ENCODE results near the gene GRK5.

Gene GRK5

DNA sequence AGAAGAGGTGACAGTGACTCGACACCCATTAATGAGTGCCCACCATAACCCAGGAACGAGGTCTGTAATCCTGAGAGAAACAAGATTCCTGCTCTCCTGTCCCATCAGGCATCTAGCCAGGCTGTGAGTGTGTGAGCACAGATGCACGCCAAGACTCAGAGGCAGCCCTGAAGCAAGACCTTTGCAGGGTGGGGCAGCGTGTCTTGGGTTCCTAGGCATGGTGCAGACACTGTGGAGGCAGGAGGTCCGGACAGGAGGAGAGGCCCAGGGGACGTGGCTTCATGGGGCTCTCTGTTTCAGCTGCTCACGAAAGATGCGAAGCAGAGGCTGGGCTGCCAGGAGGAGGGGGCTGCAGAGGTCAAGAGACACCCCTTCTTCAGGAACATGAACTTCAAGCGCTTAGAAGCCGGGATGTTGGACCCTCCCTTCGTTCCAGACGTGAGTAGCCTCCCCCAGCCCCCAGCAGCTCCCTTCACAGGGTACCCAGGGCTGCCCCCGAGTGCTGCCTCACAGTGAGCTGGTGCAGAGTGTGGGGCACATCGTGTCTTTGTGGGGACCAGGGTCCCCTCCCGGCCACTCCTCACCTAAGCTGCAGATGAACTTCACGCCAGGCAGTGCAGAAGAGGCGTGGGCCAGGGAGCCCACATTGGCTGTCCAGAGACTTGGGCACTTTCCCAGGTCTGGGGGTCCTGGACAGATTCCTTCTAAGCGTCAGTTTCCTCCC, 240.6 kb downstream of the GRK5 start:
- Histone ChIP-seq H3K4me3 (no peak overlapping the region), H3K9me3 (ENCODE audit: low read depth, low read length) (no peaks in the 10 kb centered on the region), H3K27ac (no peak overlapping the region), H3K9ac (ENCODE audit: insufficient read length) (no peak overlapping the region), H3K36me3 (ENCODE audit: insufficient read depth, low read length) (no peaks in the 10 kb centered on the region)
- TF ChIP-seq POLR2AphosphoS5 (IDR thresholded peaks at IDR 0.05; ENCODE audit: borderline replicate concordance, low read depth, low read length) (no peak), EZH2 (IDR thresholded peaks at IDR 0.05) (no peak), FOXP2 (optimal IDR thresholded peaks at IDR 0.05; ENCODE audit: control extremely low read depth, extremely low read length, insufficient read depth) (no peak)
- no peak for DNase-seq (ENCODE audit: low read depth, low spot score)

- H3K27ac ChIP-seq = no peak overlapping the region
- no peaks in the 10 kb centered on the region for H3K9me3 ChIP-seq (ENCODE audit: low read depth, low read length)
- no peak overlapping the region for H3K4me3 ChIP-seq
- H3K36me3 ChIP-seq (ENCODE audit: insufficient read depth, low read length) = no peaks in the 10 kb centered on the region
- no peak overlapping the region for H3K9ac ChIP-seq (ENCODE audit: insufficient read length)
- DNase-seq (ENCODE audit: low read depth, low spot score) = no peak
- TF ChIP-seq EZH2 (IDR thresholded peaks at IDR 0.05) (no peak), FOXP2 (optimal IDR thresholded peaks at IDR 0.05; ENCODE audit: control extremely low read depth, extremely low read length, insufficient read depth) (no peak), POLR2AphosphoS5 (IDR thresholded peaks at IDR 0.05; ENCODE audit: borderline replicate concordance, low read depth, low read length) (no peak)
Measured at GRCh38 chr10:119448628-119449584, 241.5 kb downstream of the GRK5 start.

GRCh38 chr10:119449760-119450461, 242.5 kb downstream of the GRK5 start:
- Histone ChIP-seq H3K9ac (ENCODE audit: insufficient read length) (no peak overlapping the region), H3K9me3 (ENCODE audit: low read depth, low read length) (no peaks in the 10 kb centered on the region), H3K4me3 (no peak overlapping the region), H3K27ac (no peak overlapping the region), H3K36me3 (ENCODE audit: insufficient read depth, low read length) (no peaks in the 10 kb centered on the region)
- DNase-seq (ENCODE audit: low read depth, low spot score) = no peak
- TF ChIP-seq EZH2 (IDR thresholded peaks at IDR 0.05) (no peak), POLR2AphosphoS5 (IDR thresholded peaks at IDR 0.05; ENCODE audit: borderline replicate concordance, low read depth, low read length) (no peak), FOXP2 (optimal IDR thresholded peaks at IDR 0.05; ENCODE audit: control extremely low read depth, extremely low read length, insufficient read depth) (no peak)

DNA sequence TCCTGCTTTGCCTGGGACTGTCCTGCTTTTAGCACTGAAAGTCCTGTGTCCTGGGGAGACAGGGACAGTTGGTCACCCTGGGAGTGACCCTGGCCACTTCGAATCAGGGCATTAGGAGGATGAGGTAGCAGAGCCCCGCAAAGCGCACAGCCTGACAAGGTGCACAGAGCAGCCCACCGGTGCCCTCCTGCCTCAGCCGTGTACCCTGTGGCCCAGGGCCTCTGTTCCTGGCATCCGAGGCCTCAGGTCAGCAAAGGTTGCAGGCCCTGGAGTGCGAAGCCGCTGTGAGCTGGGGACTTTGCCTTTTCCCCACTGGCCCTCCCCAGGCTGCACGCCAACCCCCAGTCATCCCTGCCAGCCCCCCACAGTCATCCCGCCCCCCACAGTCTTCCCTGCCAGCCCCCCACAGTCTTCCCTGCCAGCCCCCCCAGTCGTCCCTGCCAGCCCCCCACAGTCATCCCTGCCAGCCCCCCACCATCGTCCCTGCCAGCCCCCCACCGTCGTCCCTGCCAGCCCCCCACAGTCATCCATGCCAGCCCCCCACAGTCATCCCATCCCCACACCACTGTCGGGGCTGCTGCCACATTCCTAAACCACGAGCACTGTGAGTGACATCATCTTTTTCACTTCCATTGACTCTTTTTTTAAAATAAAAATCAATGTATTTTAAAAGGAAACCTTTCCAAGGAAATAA, 243.4 kb downstream of the GRK5 start:
- no peak overlapping the region for H3K27ac ChIP-seq
- TF ChIP-seq EZH2 (IDR thresholded peaks at IDR 0.05) (no peak), POLR2AphosphoS5 (IDR thresholded peaks at IDR 0.05; ENCODE audit: borderline replicate concordance, low read depth, low read length) (no peak), FOXP2 (optimal IDR thresholded peaks at IDR 0.05; ENCODE audit: control extremely low read depth, extremely low read length, insufficient read depth) (no peak)
- no peaks in the 10 kb centered on the region for H3K9me3 ChIP-seq (ENCODE audit: low read depth, low read length)
- H3K36me3 ChIP-seq (ENCODE audit: insufficient read depth, low read length) = no peaks in the 10 kb centered on the region
- no peak overlapping the region for H3K9ac ChIP-seq (ENCODE audit: insufficient read length)
- H3K4me3 ChIP-seq = no peak overlapping the region
- DNase-seq (ENCODE audit: low read depth, low spot score) = no peak

DNA sequence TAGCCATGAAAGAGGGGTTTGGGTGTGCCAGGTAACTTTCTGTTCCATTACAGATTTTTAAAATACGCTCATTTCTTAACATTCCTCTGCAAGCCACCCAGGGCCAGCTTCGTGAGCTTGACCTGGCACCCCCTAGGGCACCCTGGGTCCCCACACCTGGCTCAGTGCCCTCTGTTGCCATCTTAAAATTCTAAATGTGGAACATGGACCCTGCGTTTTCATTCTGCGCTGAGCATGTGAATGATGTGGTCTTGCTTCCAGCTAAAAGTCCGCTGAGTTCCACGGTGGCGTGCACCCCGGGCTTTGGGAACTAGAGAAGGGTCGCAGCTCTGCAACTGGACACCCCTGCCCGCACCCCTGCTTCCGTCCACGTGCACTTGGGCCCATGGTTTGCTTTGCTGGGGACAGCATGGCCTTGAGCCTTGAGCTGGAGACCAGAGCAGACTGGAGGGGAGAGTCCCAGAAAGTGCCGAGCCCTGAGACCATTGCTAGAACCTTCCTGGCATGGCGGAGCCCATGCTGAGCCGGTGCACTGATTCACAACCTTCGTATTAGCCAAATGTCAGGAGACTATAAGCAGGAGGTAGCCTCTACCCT, 244.0 kb downstream of the GRK5 start:
- no peaks in the 10 kb centered on the region for H3K9me3 ChIP-seq (ENCODE audit: low read depth, low read length)
- no peak for DNase-seq (ENCODE audit: low read depth, low spot score)
- H3K27ac ChIP-seq = no peak overlapping the region
- no peak overlapping the region for H3K9ac ChIP-seq (ENCODE audit: insufficient read length)
- H3K36me3 ChIP-seq (ENCODE audit: insufficient read depth, low read length) = no peaks in the 10 kb centered on the region
- no peak overlapping the region for H3K4me3 ChIP-seq
- TF ChIP-seq FOXP2 (optimal IDR thresholded peaks at IDR 0.05; ENCODE audit: control extremely low read depth, extremely low read length, insufficient read depth) = no peak
- no peak for TF ChIP-seq POLR2AphosphoS5 (IDR thresholded peaks at IDR 0.05; ENCODE audit: borderline replicate concordance, low read depth, low read length)
- no peak for TF ChIP-seq EZH2 (IDR thresholded peaks at IDR 0.05)

- no peak overlapping the region for H3K9ac ChIP-seq (ENCODE audit: insufficient read length)
- no peak for DNase-seq (ENCODE audit: low read depth, low spot score)
- no peak overlapping the region for H3K27ac ChIP-seq
- H3K36me3 ChIP-seq (ENCODE audit: insufficient read depth, low read length) = no peaks in the 10 kb centered on the region
- H3K9me3 ChIP-seq (ENCODE audit: low read depth, low read length) = no peaks in the 10 kb centered on the region
- TF ChIP-seq EZH2 (IDR thresholded peaks at IDR 0.05) (no peak), POLR2AphosphoS5 (IDR thresholded peaks at IDR 0.05; ENCODE audit: borderline replicate concordance, low read depth, low read length) (no peak), FOXP2 (optimal IDR thresholded peaks at IDR 0.05; ENCODE audit: control extremely low read depth, extremely low read length, insufficient read depth) (no peak)
- no peak overlapping the region for H3K4me3 ChIP-seq
Measured at GRCh38 chr10:119452396-119452795, 245.0 kb downstream of the GRK5 start.

DNA sequence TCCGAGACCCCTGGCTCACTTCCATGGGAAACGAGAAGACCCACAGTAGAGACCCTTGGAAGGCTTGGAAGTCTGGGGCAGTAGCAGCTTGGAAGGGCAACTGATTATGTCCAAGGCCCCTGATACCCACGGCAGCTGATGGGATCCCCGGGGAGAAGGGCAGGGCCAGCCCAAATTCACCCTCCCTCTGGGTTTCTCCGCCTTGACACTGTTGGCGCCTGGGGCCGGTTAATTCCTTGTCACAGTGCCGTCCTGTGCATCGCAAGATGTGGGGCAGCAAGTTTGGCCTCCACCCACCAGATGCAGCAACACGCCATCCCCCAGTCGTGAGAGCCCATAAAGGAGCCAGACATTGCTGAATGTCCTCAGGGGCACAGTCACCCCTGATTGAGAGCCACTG, 245.9 kb downstream of the GRK5 start:
- TF ChIP-seq POLR2AphosphoS5 (IDR thresholded peaks at IDR 0.05; ENCODE audit: borderline replicate concordance, low read depth, low read length) = no peak
- TF ChIP-seq EZH2 (IDR thresholded peaks at IDR 0.05) = no peak
- Histone ChIP-seq H3K9ac (ENCODE audit: insufficient read length) (no peak overlapping the region), H3K4me3 (no peak overlapping the region), H3K9me3 (ENCODE audit: low read depth, low read length) (no peaks in the 10 kb centered on the region), H3K36me3 (ENCODE audit: insufficient read depth, low read length) (no peaks in the 10 kb centered on the region), H3K27ac (no peak overlapping the region)
- no peak for DNase-seq (ENCODE audit: low read depth, low spot score)
